Neural cell (in vitro differentiated cells): ENCODE results near the gene KLF17. TPM values are rescaled to one million over a fixed set of nuclear protein-coding genes. Genes with fewer than 3 reads are reported as not detected.

Experiments used
- H2AFZ ChIP-seq: fragments of 200-600, 300-800 bp; sonication (generic), shearing (Covaris generic); 2 replicates; pipeline ENCODE4 v1.6.0; 2014; ENCODE audit warnings: low read depth, mild to moderate bottlenecking, antibody characterized with exemption, low read length, moderate library complexity
- H3F3A ChIP-seq: fragments of 200-600 bp; shearing (Covaris generic); 2 replicates; pipeline ENCODE4 v1.6.1; 2016; ENCODE audit warnings: mild to moderate bottlenecking, moderate library complexity, mixed read lengths, antibody characterized with exemption, low read length; ENCODE audit not compliant: insufficient read depth, poor library complexity, severe bottlenecking
- H3K27ac ChIP-seq: fragments of 200-600, 300-800 bp; sonication (generic), shearing (Covaris generic); 2 replicates; pipeline ENCODE4 v1.5.1; 2014; ENCODE audit warnings: mild to moderate bottlenecking, low read length, moderate library complexity
- H3K27me3 ChIP-seq: fragments of 300-800, 200-600 bp; sonication (generic), shearing (Covaris generic); 2 replicates; pipeline ENCODE4 v1.6.0; 2014; ENCODE audit warnings: mild to moderate bottlenecking, low read depth, low read length, moderate library complexity; ENCODE audit not compliant: insufficient read depth
- H3K36me3 ChIP-seq: fragments of 300-800, 200-600 bp; sonication (generic), shearing (Covaris generic); 2 replicates; pipeline ENCODE4 v1.5.1; 2014; ENCODE audit warnings: mild to moderate bottlenecking, antibody characterized with exemption, low read length, moderate library complexity; ENCODE audit not compliant: insufficient read depth
- H3K4me2 ChIP-seq: fragments of 300-800, 200-600 bp; sonication (generic), shearing (Covaris generic); 2 replicates; pipeline ENCODE4 v1.6.0; 2014; ENCODE audit warnings: mild to moderate bottlenecking, low read length
- H3K4me3 ChIP-seq: fragments of 300-800, 200-600 bp; sonication (generic), shearing (Covaris generic); 2 replicates; pipeline ENCODE4 v1.5.1; 2014; ENCODE audit warnings: mild to moderate bottlenecking, low read length, moderate library complexity
- H3K79me2 ChIP-seq: fragments of 200-600 bp; shearing (Covaris generic); replicated peaks from 2 replicates; pipeline ENCODE4 v1.6.0; 2014; ENCODE audit warnings: mild to moderate bottlenecking, low read length, moderate library complexity; ENCODE audit not compliant: insufficient read depth
- H3K9ac ChIP-seq: fragments of 300-800, 200-600 bp; sonication (generic), shearing (Covaris generic); 2 replicates; pipeline ENCODE4 v1.6.1; 2016; ENCODE audit warnings: mild to moderate bottlenecking, low read length, mixed read lengths
- H3K9me2 ChIP-seq: fragments of 200-600 bp; shearing (Covaris generic); 2 replicates; pipeline ENCODE4 v1.6.1; 2016; ENCODE audit warnings: mild to moderate bottlenecking, low read length, mixed read lengths; ENCODE audit not compliant: insufficient read depth
- H3K9me3 ChIP-seq: fragments of 200-600, 300-800 bp; sonication (generic), shearing (Covaris generic); 2 replicates; pipeline ENCODE4 v1.6.1; 2016; ENCODE audit warnings: mild to moderate bottlenecking, mixed run types, low read length, moderate library complexity, mixed read lengths
- H4K20me1 ChIP-seq: fragments of 200-600 bp; shearing (Covaris generic); 2 replicates; pipeline ENCODE4 v1.6.1; 2016; ENCODE audit warnings: mild to moderate bottlenecking, mixed run types; ENCODE audit not compliant: insufficient read depth
- CTCF ChIP-seq: fragments of 450-650 bp; IDR thresholded peaks from 2 replicates; pipeline ENCODE4 v1.5.1; 2014; ENCODE audit warnings: antibody characterized with exemption, mild to moderate bottlenecking, moderate library complexity; ENCODE audit not compliant: poor library complexity, severe bottlenecking
- EP300 ChIP-seq: fragments of 450-650 bp; conservative IDR thresholded peaks from 2 replicates; pipeline ENCODE4 v1.6.1; 2014; ENCODE audit warnings: antibody characterized with exemption, mild to moderate bottlenecking, moderate library complexity; ENCODE audit not compliant: poor library complexity, severe bottlenecking
- EZH2 ChIP-seq: fragments of 200-600, 300-800 bp; shearing (Covaris generic), sonication (generic); IDR thresholded peaks from 2 replicates; pipeline ENCODE4 v1.6.1; 2014; ENCODE audit warnings: antibody characterized with exemption, low read length, borderline replicate concordance, mild to moderate bottlenecking; ENCODE audit not compliant: insufficient read depth, poor library complexity, severe bottlenecking
- MXI1 ChIP-seq: fragments of 450-650 bp; conservative IDR thresholded peaks from 2 replicates; pipeline ENCODE4 v1.6.1; 2014; ENCODE audit warnings: antibody characterized with exemption, mild to moderate bottlenecking; ENCODE audit not compliant: poor library complexity, severe bottlenecking
- POLR2AphosphoS5 ChIP-seq: IDR thresholded peaks from 2 replicates; pipeline ENCODE4 v1.6.1; 2012
- RAD21 ChIP-seq: fragments of 450-650 bp; conservative IDR thresholded peaks from 2 replicates; pipeline ENCODE4 v1.6.1; 2014; ENCODE audit warnings: antibody characterized with exemption, mild to moderate bottlenecking, moderate library complexity
- REST ChIP-seq: IDR thresholded peaks from 2 replicates; pipeline ENCODE4 v1.6.1; 2012; ENCODE audit warnings: borderline replicate concordance
- SMC3 ChIP-seq: fragments of 450-650 bp; conservative IDR thresholded peaks from 2 replicates; pipeline ENCODE4 v1.6.1; 2014; ENCODE audit warnings: antibody characterized with exemption, mild to moderate bottlenecking, moderate library complexity; ENCODE audit not compliant: poor library complexity
- TAF1 ChIP-seq: IDR thresholded peaks from 2 replicates; pipeline ENCODE4 v1.6.1; 2012; ENCODE audit warnings: low read depth
- polyA minus RNA-seq: library from RNA; depleted of rRNA, polyadenylated mRNA; stranded (reverse); fragments of >200 nt; gene quantifications from 2 replicates; pipeline ENCODE4 v1.2.3, GENCODE V29; 2014
- polyA plus RNA-seq: library from polyadenylated mRNA; depleted of rRNA; stranded (reverse); fragments of >200 nt; gene quantifications from 2 replicates; pipeline ENCODE4 v1.2.3, GENCODE V29; 2014

The KLF17 gene
- polyA plus RNA-seq (not detected in 2 replicates), polyA minus RNA-seq (not detected in 2 replicates)

- no peak within 1 kb of the TSS for H3K27ac ChIP-seq
- no peaks in the 10 kb centered on the region for H3K79me2 ChIP-seq
- no peak for TF ChIP-seq CTCF
- no peak for TF ChIP-seq POLR2AphosphoS5
- TF ChIP-seq SMC3: no peak
- TF ChIP-seq REST: no peak
- TF ChIP-seq MXI1: no peak
- no peak for TF ChIP-seq EP300
- no peak for TF ChIP-seq TAF1
- TF ChIP-seq EZH2: no peak
- TF ChIP-seq RAD21: no peak
- H3K9ac ChIP-seq: no peak within 1 kb of the TSS
- H3K9me3 ChIP-seq: no peaks in the 10 kb centered on the region
- no peak within 1 kb of the TSS for H3K4me3 ChIP-seq
- no peak within 1 kb of the TSS for H3K4me2 ChIP-seq
- H3K9me2 ChIP-seq: no peaks in the 10 kb centered on the region
- H4K20me1 ChIP-seq: no peaks in the 10 kb centered on the region
- no peaks in the 10 kb centered on the region for H3K27me3 ChIP-seq
- no peaks in the 10 kb centered on the region for H3F3A ChIP-seq
- H2AFZ ChIP-seq: no peak within 1 kb of the TSS
- no peaks in the 10 kb centered on the region for H3K36me3 ChIP-seq
Measured at GRCh38 chr1:44118682-44119081, at the start of gene KLF17. Gene KLF17, plus strand, starts transcription at chr1:44118821. Its CDS starts 87 bp downstream, at chr1:44118908.

- H3K9me2 ChIP-seq: no peaks in the 10 kb centered on the region
- no peak overlapping the region for H3K27ac ChIP-seq
- no peak overlapping the region for H2AFZ ChIP-seq
- TF ChIP-seq TAF1: no peak
- no peak for TF ChIP-seq MXI1
- no peak for TF ChIP-seq CTCF
- H3F3A ChIP-seq: no peaks in the 10 kb centered on the region
- no peaks in the 10 kb centered on the region for H3K27me3 ChIP-seq
- no peaks in the 10 kb centered on the region for H3K36me3 ChIP-seq
- no peak overlapping the region for H3K4me2 ChIP-seq
- no peak overlapping the region for H3K4me3 ChIP-seq
- H3K79me2 ChIP-seq: no peaks in the 10 kb centered on the region
- no peak overlapping the region for H3K9ac ChIP-seq
- H4K20me1 ChIP-seq: no peaks in the 10 kb centered on the region
- no peaks in the 10 kb centered on the region for H3K9me3 ChIP-seq
Measured at GRCh38 chr1:44071461-44071860, 47.2 kb upstream of the KLF17 start.
